B cell (primary cell): ENCODE measurements around the gene HSD17B4. TPM values are rescaled to one million over a fixed set of nuclear protein-coding genes. Genes with fewer than 3 reads are reported as not detected.
"Not testable (repeated sequence)": the region's sequence is repeated elsewhere in the genome, so short reads cannot be mapped to it uniquely, and the experiment has no call there.

Experiments
- ATAC-seq: fragments of 200-7000 bp; cut with Tn5 transposase; one replicate; pipeline ENCODE4 v1.10.0; 2021; ENCODE audit warnings: low read depth, mild to moderate bottlenecking, moderate number of reproducible peaks, moderate library complexity
- CTCF ChIA-PET: fragments of 350-600 bp; sonication (Branson Sonifier 250); formaldehyde crosslinking; loops from one replicate; lab custom pipeline; 2021; ENCODE audit warnings: antibody characterized with exemption, inconsistent platforms; lab: Charles Lee
- POLR2A ChIA-PET: fragments of 350-600 bp; sonication (Branson Sonifier 250); formaldehyde crosslinking; loops from one replicate; lab custom pipeline; 2021; ENCODE audit warnings: antibody characterized with exemption; lab: Charles Lee
- DNase-seq: peaks from one replicate; pipeline ENCODE4 v3.0.0; 2013
- H2AFZ ChIP-seq: 2 replicates; pipeline ENCODE4 v1.6.1; 2012; ENCODE audit warnings: mild to moderate bottlenecking, low read depth, low read length; ENCODE audit not compliant: insufficient read depth, poor library complexity, severe bottlenecking
- H3K27ac ChIP-seq, 2 donors: 1 replicate in 1 of 2; 2 replicates in 1 of 2; pipeline ENCODE4 v1.5.1; 2012 to 2013; ENCODE audit warnings: low read length in 2 of 2, mild to moderate bottlenecking in 2 of 2, moderate library complexity in 1 of 2
- H3K27me3 ChIP-seq, 4 experiments: fragments of 200-600 bp in 1 of 4; sonication (generic) in 1 of 4; replicated peaks in 1 of 4; 1 replicate in 2 of 4; 2 replicates in 2 of 4; pipeline versions ENCODE4 v1.6.1 to v1.7.0; 2013 to 2016; ENCODE audit warnings: low read length in 3 of 4, mild to moderate bottlenecking in 2 of 4, mixed read lengths in 1 of 4, moderate library complexity in 1 of 4; ENCODE audit not compliant: insufficient read depth in 4 of 4, control insufficient read depth in 3 of 4; ENCODE audit errors: control extremely low read depth in 1 of 4
- H3K36me3 ChIP-seq, 2 experiments: replicated peaks in 1 of 2; 1 replicate in 1 of 2; 2 replicates in 1 of 2; pipeline versions ENCODE4 v1.6.1 to v1.7.1; 2013; ENCODE audit warnings: low read length in 1 of 2; ENCODE audit not compliant: insufficient read depth in 2 of 2, control insufficient read depth in 1 of 2; ENCODE audit errors: control extremely low read depth in 1 of 2, extremely low read depth in 1 of 2
- H3K4me1 ChIP-seq, 2 donors: fragments of 200-600 bp in 1 of 2; sonication (generic) in 1 of 2; 1 replicate in 1 of 2; 2 replicates in 1 of 2; pipeline versions ENCODE4 v1.5.1 to v1.6.1; 2013 to 2017; ENCODE audit warnings: low read length in 2 of 2; ENCODE audit not compliant: control insufficient read depth in 2 of 2, insufficient read depth in 2 of 2
- H3K4me2 ChIP-seq: replicated peaks from 2 replicates; pipeline ENCODE3; 2012; ENCODE audit warnings: mild to moderate bottlenecking, low read depth, low read length; ENCODE audit not compliant: poor library complexity, severe bottlenecking
- H3K4me3 ChIP-seq, 5 experiments: fragments of 200-600 bp in 1 of 5; sonication (generic) in 1 of 5; 1 replicate in 3 of 5; 2 replicates in 2 of 5; pipeline versions ENCODE4 v1.5.1 to v1.7.0; 2011 to 2016; ENCODE audit warnings: low read length in 4 of 5, mild to moderate bottlenecking in 4 of 5, low read depth in 2 of 5, control low read depth in 1 of 5, moderate library complexity in 1 of 5; ENCODE audit not compliant: insufficient read depth in 1 of 5; ENCODE audit errors: control extremely low read depth in 1 of 5, extremely low read depth in 1 of 5
- H3K79me2 ChIP-seq: fragments of 200-600 bp; sonication (generic); one replicate; pipeline ENCODE4 v1.6.0; 2016; ENCODE audit warnings: low read length; ENCODE audit not compliant: control insufficient read depth, insufficient read depth
- H3K9ac ChIP-seq: fragments of 200-600 bp; sonication (generic); 2 replicates; pipeline ENCODE4 v1.6.1; 2017; ENCODE audit warnings: mild to moderate bottlenecking, low read length, moderate library complexity
- H3K9me3 ChIP-seq, 3 donors: one replicate each; pipeline versions ENCODE4 v1.6.1 to v1.7.1; 2013; ENCODE audit warnings: low read length in 2 of 3; ENCODE audit not compliant: control insufficient read depth in 2 of 3, insufficient read depth in 1 of 3; ENCODE audit errors: control extremely low read depth in 1 of 3
- H4K20me1 ChIP-seq: 2 replicates; pipeline ENCODE4 v1.6.0; 2012; ENCODE audit warnings: mild to moderate bottlenecking, low read length; ENCODE audit not compliant: insufficient read depth, control insufficient read depth, poor library complexity, severe bottlenecking
- H3K27ac Mint-ChIP-seq: one replicate; pipeline ENCODE4 v1.8.0; 2021; ENCODE audit warnings: mixed read lengths
- H3K27me3 Mint-ChIP-seq: one replicate; pipeline ENCODE4 v1.8.0; 2021; ENCODE audit warnings: mixed read lengths
- H3K4me1 Mint-ChIP-seq: one replicate; pipeline ENCODE4 v1.8.0; 2021; ENCODE audit warnings: mixed read lengths
- H3K4me3 Mint-ChIP-seq: one replicate; pipeline ENCODE4 v1.8.0; 2021; ENCODE audit warnings: mixed read lengths
- H3K9me3 Mint-ChIP-seq: one replicate; pipeline ENCODE4 v1.8.0; 2022; ENCODE audit warnings: mixed read lengths; ENCODE audit not compliant: insufficient read depth
- EZH2 ChIP-seq: IDR thresholded peaks from 2 replicates; pipeline ENCODE4 v1.6.1; 2012; ENCODE audit warnings: borderline replicate concordance, low read depth, mild to moderate bottlenecking, moderate library complexity, low read length; ENCODE audit not compliant: insufficient read depth, poor library complexity, severe bottlenecking
- WGBS: methylation state at CpG from one replicate; pipeline ENCODE4 v1.1.5; 2013; ENCODE audit warnings: missing lambda C conversion rate; ENCODE audit not compliant: insufficient coverage; 5-methylcytosine and 5-hydroxymethylcytosine counted together
- intact Hi-C: fragments of 100-400 bp; cut with micrococcal nuclease; formaldehyde crosslinking; loops from one replicate; pipeline ENCODE4 v1.10.0; 2022
- polyA plus RNA-seq: library from polyadenylated mRNA; depleted of rRNA; stranded (reverse); fragments of >200 nt; gene quantifications from 2 replicates; pipeline ENCODE4 v1.2.3, GENCODE V29; 2012
- total RNA-seq, 2 donors: library from RNA; stranded (reverse); fragments of 120-200 nt in 1 of 2; gene quantifications; 1 replicate in 1 of 2; 2 replicates in 1 of 2; pipeline versions ENCODE4 v1.2.3 to v1.2.4, GENCODE V29; 2013 to 2022
- TF ChIP-seq, protein P1 (sequence below): fragments of 200-600 bp; IDR thresholded peaks from one replicate; pipeline ENCODE4 v1.8.0; 2022; ENCODE audit warnings: antibody characterized with exemption, mild to moderate bottlenecking

Gene HSD17B4
- total and polyA plus RNA-seq, 2 donors (not counting 1 experiment from before 2014, with no cell fraction given): 114 to 125 TPM

GRCh38 chr5:119427060-119427459, 25.2 kb upstream of the HSD17B4 start:
- H3K4me1 ChIP-seq: peaks cover 19 to 24% of the 10 kb centered on the region in 2 donors
- H3K4me3 ChIP-seq: no peak overlapping the region
- WGBS: no CpG with 5 or more reads among the region's 2 CpGs
- peaks cover 11% of the 10 kb centered on the region for H3K79me2 ChIP-seq
- no peak overlapping the region for H3K9ac ChIP-seq
- H3K27ac ChIP-seq: no peak overlapping the region
- Mint-ChIP-seq H3K27ac (no peak overlapping the region), H3K4me3 (no peak overlapping the region), H3K4me1 (peaks cover 37% of the 10 kb centered on the region), H3K9me3 (no peaks in the 10 kb centered on the region), H3K27me3 (no peaks in the 10 kb centered on the region)
- POLR2A ChIA-PET: no interaction called here
- intact Hi-C loops: no loop called here
- DNase-seq: no peak
- peaks cover 0 to 2% (median 0%) of the 10 kb centered on the region in 3 donors for H3K9me3 ChIP-seq
- ATAC-seq: no peak
- CTCF ChIA-PET: interaction anchor here (3.1 kb wide), 1 partner anchor 8 kb away, joined by 18 read pairs; no protein-coding TSS in a partner anchor
- H3K36me3 ChIP-seq: no peaks in the 10 kb centered on the region
- H3K4me2 ChIP-seq: no peak overlapping the region
- no peaks in the 10 kb centered on the region for H4K20me1 ChIP-seq
- H2AFZ ChIP-seq: no peak overlapping the region
- TF ChIP-seq, protein P1, sequence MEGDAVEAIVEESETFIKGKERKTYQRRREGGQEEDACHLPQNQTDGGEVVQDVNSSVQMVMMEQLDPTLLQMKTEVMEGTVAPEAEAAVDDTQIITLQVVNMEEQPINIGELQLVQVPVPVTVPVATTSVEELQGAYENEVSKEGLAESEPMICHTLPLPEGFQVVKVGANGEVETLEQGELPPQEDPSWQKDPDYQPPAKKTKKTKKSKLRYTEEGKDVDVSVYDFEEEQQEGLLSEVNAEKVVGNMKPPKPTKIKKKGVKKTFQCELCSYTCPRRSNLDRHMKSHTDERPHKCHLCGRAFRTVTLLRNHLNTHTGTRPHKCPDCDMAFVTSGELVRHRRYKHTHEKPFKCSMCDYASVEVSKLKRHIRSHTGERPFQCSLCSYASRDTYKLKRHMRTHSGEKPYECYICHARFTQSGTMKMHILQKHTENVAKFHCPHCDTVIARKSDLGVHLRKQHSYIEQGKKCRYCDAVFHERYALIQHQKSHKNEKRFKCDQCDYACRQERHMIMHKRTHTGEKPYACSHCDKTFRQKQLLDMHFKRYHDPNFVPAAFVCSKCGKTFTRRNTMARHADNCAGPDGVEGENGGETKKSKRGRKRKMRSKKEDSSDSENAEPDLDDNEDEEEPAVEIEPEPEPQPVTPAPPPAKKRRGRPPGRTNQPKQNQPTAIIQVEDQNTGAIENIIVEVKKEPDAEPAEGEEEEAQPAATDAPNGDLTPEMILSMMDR: no peak
- TF ChIP-seq EZH2: no peak
- no peaks in the 10 kb centered on the region for H3K27me3 ChIP-seq

DNA sequence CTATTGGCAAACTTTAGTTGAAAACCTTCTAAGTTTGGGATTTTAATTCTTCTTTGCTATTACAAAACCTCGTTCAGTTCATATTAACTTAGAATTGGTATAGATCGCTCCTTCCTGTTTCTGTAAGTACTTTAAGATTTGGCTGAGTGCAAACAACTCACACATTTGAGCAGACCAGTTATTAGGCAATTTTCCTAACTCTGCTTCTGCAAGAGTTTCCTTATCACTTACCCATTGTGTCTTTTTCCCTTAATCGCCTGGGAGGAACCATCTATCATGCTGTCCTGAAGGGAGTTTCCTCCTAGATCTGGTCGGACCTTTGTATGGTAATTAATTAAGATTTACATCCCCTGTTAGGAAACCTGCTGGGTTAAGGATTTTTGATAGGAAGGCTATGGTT, 24.7 kb upstream of the HSD17B4 start:
- H3K36me3 ChIP-seq, H3K27me3 Mint-ChIP-seq, H3K9me3 ChIP-seq, H3K9ac ChIP-seq, DNase-seq, H3K9me3 Mint-ChIP-seq, H3K27ac ChIP-seq, ATAC-seq, intact Hi-C loops, POLR2A ChIA-PET, H3K4me2 ChIP-seq, H4K20me1 ChIP-seq, H3K27me3 ChIP-seq, H3K4me3 ChIP-seq: not testable (repeated sequence)
- H2AFZ ChIP-seq: peak overlapping the region; percentile 3
- Mint-ChIP-seq H3K4me3 (peak overlapping the region; percentile 29), H3K4me1 (peaks cover 33% of the 10 kb centered on the region), H3K27ac (peak overlapping the region; percentile 56)
- no CpG with 5 or more reads among the region's 4 CpGs for WGBS
- peaks cover 11% of the 10 kb centered on the region for H3K79me2 ChIP-seq
- CTCF ChIA-PET: interaction anchor here (0.6 kb wide), 1 partner anchor 18 kb away, joined by 3 read pairs; no protein-coding TSS in a partner anchor
- H3K4me1 ChIP-seq: peaks cover 19 to 24% of the 10 kb centered on the region in 2 donors

GRCh38 chr5:119428166-119428565, 24.1 kb upstream of the HSD17B4 start:
- H3K27ac Mint-ChIP-seq, H3K27me3 ChIP-seq, ATAC-seq, H3K9me3 Mint-ChIP-seq, intact Hi-C loops, H3K79me2 ChIP-seq, H4K20me1 ChIP-seq, H3K9ac ChIP-seq, H3K9me3 ChIP-seq, POLR2A ChIA-PET, H3K27ac ChIP-seq, H3K4me3 Mint-ChIP-seq, H3K36me3 ChIP-seq, DNase-seq, H3K27me3 Mint-ChIP-seq, H3K4me3 ChIP-seq: not testable (repeated sequence)
- CTCF ChIA-PET: interaction anchor here (0.6 kb wide), 1 partner anchor 19 kb away, joined by 3 read pairs; no protein-coding TSS in a partner anchor
- peaks cover 19 to 24% of the 10 kb centered on the region in 2 donors for H3K4me1 ChIP-seq
- H2AFZ ChIP-seq: peak overlapping the region; percentile 3
- peaks cover 33% of the 10 kb centered on the region for H3K4me1 Mint-ChIP-seq
- WGBS: no CpG with 5 or more reads among the region's 1 CpG
- H3K4me2 ChIP-seq: peak overlapping the region; percentile 15
